Activated CD8-positive, alpha-beta memory T cell treated with anti-CD3 and anti-CD28 coated beads, Interleukin-2, amount 50 U/mL, for 1 hour (primary cell): Measurements from ENCODE around the gene POMGNT1.

Experiments
- DNase-seq: peaks from one replicate; pipeline ENCODE4 v3.0.0-alpha.2; 2020; ENCODE audit errors: extremely low read depth

The POMGNT1 gene

GRCh38 chr1:46210561-46210960 is 12.3 kb upstream of the POMGNT1 start:
- no peak for DNase-seq

GRCh38 chr1:46206399-46206798 is 8.2 kb upstream of the POMGNT1 start:
- DNase-seq, result no peak

GRCh38 chr1:46205791-46206190 is 7.6 kb upstream of the POMGNT1 start:
- no peak for DNase-seq

- no peak for DNase-seq
Observed at GRCh38 chr1:46205141-46205540, 6.9 kb upstream of the POMGNT1 start.

- DNase-seq, result no peak
Observed at GRCh38 chr1:46204406-46204742, 6.1 kb upstream of the POMGNT1 start.

- DNase-seq, result no peak
Observed at GRCh38 chr1:46203738-46204405, 5.6 kb upstream of the POMGNT1 start.

- DNase-seq, result no peak
Observed at GRCh38 chr1:46199233-46199749, 1.1 kb upstream of the POMGNT1 start.

- no peak for DNase-seq
Observed at GRCh38 chr1:46197560-46197963, 672 bp downstream of the POMGNT1 start.

- DNase-seq, result no peak
Observed at GRCh38 chr1:46196609-46197008, 1.6 kb downstream of the POMGNT1 start.

GRCh38 chr1:46194641-46195193 is 3.5 kb downstream of the POMGNT1 start:
- DNase-seq, result no peak

GRCh38 chr1:46193984-46194570 is 4.2 kb downstream of the POMGNT1 start:
- no peak for DNase-seq

GRCh38 chr1:46193285-46193684 is 4.9 kb downstream of the POMGNT1 start:
- DNase-seq, result no peak

- DNase-seq, result no peak
Observed at GRCh38 chr1:46192171-46192570, 6.1 kb downstream of the POMGNT1 start.

GRCh38 chr1:46191033-46191701 is 7.1 kb downstream of the POMGNT1 start:
- DNase-seq, result no peak

GRCh38 chr1:46190539-46190938 is 7.7 kb downstream of the POMGNT1 start:
- no peak for DNase-seq

- no peak for DNase-seq
Observed at GRCh38 chr1:46188295-46189030, 9.8 kb downstream of the POMGNT1 start.

GRCh38 chr1:46187106-46187869 is 10.9 kb downstream of the POMGNT1 start:
- no peak for DNase-seq

GRCh38 chr1:46186076-46186475 is 12.2 kb downstream of the POMGNT1 start:
- no peak for DNase-seq

GRCh38 chr1:46184920-46185658 is 13.1 kb downstream of the POMGNT1 start:
- no peak for DNase-seq

GRCh38 chr1:46183926-46184557 is 14.2 kb downstream of the POMGNT1 start:
- DNase-seq, result no peak
